H9 (cell line): ENCODE data around the gene CPNE7. TPM values are rescaled to one million over a fixed set of nuclear protein-coding genes. Genes with fewer than 3 reads are reported as not detected.

Experiments used
- DNase-seq: peaks from one replicate; pipeline ENCODE4 v3.0.0-alpha.2; 2017
- H2AFZ ChIP-seq: one replicate; pipeline ENCODE4 v1.6.1; 2013; ENCODE audit warnings: mild to moderate bottlenecking, low read length, control low read depth, moderate library complexity
- H2AK5ac ChIP-seq: 2 replicates; pipeline ENCODE4 v1.6.1; 2013; ENCODE audit warnings: low read length, control low read depth, mixed read lengths; ENCODE audit not compliant: insufficient read length
- H2BK120ac ChIP-seq: one replicate; pipeline ENCODE4 v1.6.1; 2013; ENCODE audit warnings: low read depth, mild to moderate bottlenecking, low read length, control low read depth, inconsistent platforms; ENCODE audit not compliant: poor library complexity, severe bottlenecking
- H2BK12ac ChIP-seq: 2 replicates; pipeline ENCODE4 v1.6.1; 2013; ENCODE audit warnings: low read length, control low read depth, mixed read lengths, low read depth; ENCODE audit not compliant: insufficient read length
- H2BK15ac ChIP-seq: 2 replicates; pipeline ENCODE4 v1.6.1; 2013; ENCODE audit warnings: low read depth, low read length, control low read depth
- H2BK20ac ChIP-seq: one replicate; pipeline ENCODE4 v1.6.1; 2013; ENCODE audit warnings: low read depth, mild to moderate bottlenecking, low read length, control low read depth, inconsistent platforms; ENCODE audit not compliant: poor library complexity, severe bottlenecking
- H2BK5ac ChIP-seq: 2 replicates; pipeline ENCODE4 v1.6.1; 2013; ENCODE audit warnings: low read length, control low read depth, mixed read lengths; ENCODE audit not compliant: insufficient read length
- H3K14ac ChIP-seq: 2 replicates; pipeline ENCODE4 v1.6.1; 2013; ENCODE audit warnings: low read length, control low read depth; ENCODE audit not compliant: insufficient read depth
- H3K18ac ChIP-seq: 2 replicates; pipeline ENCODE4 v1.6.1; 2013; ENCODE audit warnings: low read depth, mild to moderate bottlenecking, mixed read lengths, low read length, control low read depth; ENCODE audit not compliant: insufficient read length
- H3K23ac ChIP-seq: 2 replicates; pipeline ENCODE4 v1.6.1; 2013; ENCODE audit warnings: low read length, control low read depth, mixed read lengths, low read depth; ENCODE audit not compliant: insufficient read length
- H3K23me2 ChIP-seq: 2 replicates; pipeline ENCODE4 v1.6.1; 2013; ENCODE audit warnings: low read depth, mild to moderate bottlenecking, mixed read lengths, low read length, control low read depth; ENCODE audit not compliant: insufficient read length, poor library complexity, severe bottlenecking
- H3K27ac ChIP-seq: 2 replicates; pipeline ENCODE4 v1.5.1; 2013; ENCODE audit warnings: low read length, control low read depth, mixed read lengths, low read depth; ENCODE audit not compliant: insufficient read length
- H3K27me3 ChIP-seq: 2 replicates; pipeline ENCODE4 v1.6.1; 2013; ENCODE audit warnings: low read length, control low read depth, inconsistent platforms; ENCODE audit not compliant: insufficient read depth
- H3K4ac ChIP-seq: 2 replicates; pipeline ENCODE4 v1.6.1; 2013; ENCODE audit warnings: low read depth, mild to moderate bottlenecking, control low read depth, inconsistent platforms, low read length, moderate library complexity
- H3K4me1 ChIP-seq: 2 replicates; pipeline ENCODE4 v1.6.1; 2013; ENCODE audit warnings: low read length, control low read depth, inconsistent platforms; ENCODE audit not compliant: insufficient read depth
- H3K4me2 ChIP-seq: 2 replicates; pipeline ENCODE4 v1.6.1; 2013; ENCODE audit warnings: low read length, control low read depth, mixed read lengths; ENCODE audit not compliant: insufficient read length, insufficient read depth
- H3K56ac ChIP-seq: 2 replicates; pipeline ENCODE4 v1.6.1; 2013; ENCODE audit warnings: low read depth, mild to moderate bottlenecking, mixed read lengths, low read length, control low read depth; ENCODE audit not compliant: insufficient read length
- H3K79me1 ChIP-seq: 2 replicates; pipeline ENCODE4 v1.6.1; 2013; ENCODE audit warnings: low read depth, mild to moderate bottlenecking, moderate library complexity, low read length, control low read depth, inconsistent platforms; ENCODE audit not compliant: insufficient read depth, poor library complexity, severe bottlenecking
- H3K79me2 ChIP-seq: 2 replicates; pipeline ENCODE4 v1.6.1; 2013; ENCODE audit warnings: low read length, control low read depth, inconsistent platforms; ENCODE audit not compliant: insufficient read depth
- H3K9ac ChIP-seq: 2 replicates; pipeline ENCODE4 v1.6.1; 2013; ENCODE audit warnings: low read length, control low read depth, mixed read lengths; ENCODE audit not compliant: insufficient read length; ENCODE audit errors: extremely low read depth
- H3K9me3 ChIP-seq: one replicate; pipeline ENCODE4 v1.6.1; 2013; ENCODE audit warnings: low read depth, low read length, inconsistent platforms; ENCODE audit not compliant: control insufficient read depth
- H3T11ph ChIP-seq: one replicate; pipeline ENCODE4 v1.6.1; 2013; ENCODE audit warnings: mild to moderate bottlenecking, low read length, control low read depth, inconsistent platforms
- H4K20me1 ChIP-seq: one replicate; pipeline ENCODE4 v1.6.1; 2013; ENCODE audit not compliant: control insufficient read depth, insufficient read length, insufficient read depth
- H4K5ac ChIP-seq: 2 replicates; pipeline ENCODE4 v1.6.1; 2013; ENCODE audit warnings: low read depth, mild to moderate bottlenecking, mixed read lengths, low read length, control low read depth; ENCODE audit not compliant: insufficient read length
- H4K8ac ChIP-seq: replicated peaks from 2 replicates; pipeline ENCODE4 v1.6.1; 2013; ENCODE audit warnings: low read length, control low read depth, mixed read lengths, low read depth; ENCODE audit not compliant: insufficient read length
- H4K91ac ChIP-seq: 2 replicates; pipeline ENCODE4 v1.6.1; 2013; ENCODE audit warnings: low read depth, mild to moderate bottlenecking, moderate library complexity, mixed read lengths, low read length, control low read depth; ENCODE audit not compliant: insufficient read length
- H3K27ac Mint-ChIP-seq, 3 experiments: 2 replicates in 2 of 3; 3 replicates in 1 of 3; pipeline ENCODE4 v1.8.0; 2020 to 2021; ENCODE audit warnings: mixed read lengths in 3 of 3, mild to moderate bottlenecking in 1 of 3, moderate library complexity in 1 of 3
- H3K27me3 Mint-ChIP-seq: 2 replicates; pipeline ENCODE4 v1.8.0; 2021; ENCODE audit warnings: low read depth, mild to moderate bottlenecking, moderate library complexity, mixed read lengths
- H3K36me3 Mint-ChIP-seq, 3 experiments: 2 replicates in 2 of 3; 3 replicates in 1 of 3; pipeline ENCODE4 v1.8.0; 2020 to 2021; ENCODE audit warnings: low read depth in 3 of 3, mixed read lengths in 3 of 3; ENCODE audit not compliant: insufficient read depth in 1 of 3
- H3K4me1 Mint-ChIP-seq, 2 experiments: 2 replicates each; pipeline ENCODE4 v1.8.0; 2020; ENCODE audit warnings: mixed read lengths in 2 of 2
- H3K4me3 Mint-ChIP-seq, 2 experiments: 2 replicates in 1 of 2; 3 replicates in 1 of 2; pipeline ENCODE4 v1.8.0; 2020 to 2021; ENCODE audit warnings: mild to moderate bottlenecking in 2 of 2, mixed read lengths in 2 of 2, moderate library complexity in 1 of 2
- H3K9me3 Mint-ChIP-seq, 2 experiments: 2 replicates in 1 of 2; 3 replicates in 1 of 2; pipeline ENCODE4 v1.8.0; 2020; ENCODE audit warnings: mild to moderate bottlenecking in 2 of 2, mixed read lengths in 2 of 2, moderate library complexity in 1 of 2
- CTCF ChIP-seq: fragments of 200-600 bp; sonication (generic); conservative IDR thresholded peaks from 3 replicates; pipeline ENCODE4 v1.8.0; 2021; ENCODE audit warnings: antibody characterized with exemption, mild to moderate bottlenecking
- WGBS: extraction: QIAGEN DNeasy Blood & Tissue Kit; methylation state at CpG from one replicate; pipeline ENCODE4 v1.1.7; 2013; ENCODE audit warnings: missing lambda C conversion rate, low lambda C conversion rate, mixed read lengths; ENCODE audit not compliant: insufficient read length; ENCODE audit errors: extremely low coverage; 5-methylcytosine and 5-hydroxymethylcytosine counted together
- total RNA-seq: library from RNA; stranded (reverse); gene quantifications from 2 replicates; pipeline ENCODE4 v1.2.1, GENCODE V29; 2021

CPNE7 gene
- total RNA-seq, 1 experiment from 2014 or later: 23.4 TPM

GRCh38 chr16:89572485-89573205 is 2.9 kb upstream of the CPNE7 start:
- H2AK5ac ChIP-seq: no peak overlapping the region
- H3K9ac ChIP-seq: no peak overlapping the region
- Mint-ChIP-seq H3K27ac (no peak overlapping the region), H3K9me3 (no peaks in the 10 kb centered on the region), H3K4me3 (peak overlapping the region in 1 of 2 experiments; percentile 64; a peak in 2 of 5 replicates), H3K4me1 (peaks cover 2 to 6% of the 10 kb centered on the region in 2 experiments; a peak in 3 of 4 replicates), H3K36me3 (peaks cover 0 to 3% (median 0%) of the 10 kb centered on the region in 3 experiments; a peak in 2 of 7 replicates), H3K27me3 (peaks cover 48% of the 10 kb centered on the region)
- no peak overlapping the region for H3K14ac ChIP-seq
- peaks cover 3% of the 10 kb centered on the region; the same call in 1 of the 2 replicates for H3K27me3 ChIP-seq
- no peaks in the 10 kb centered on the region for H3K79me2 ChIP-seq
- no peak for TF ChIP-seq CTCF
- H3K18ac ChIP-seq: no peak overlapping the region
- no peak overlapping the region for H4K91ac ChIP-seq
- H2BK120ac ChIP-seq: no peak overlapping the region
- no peaks in the 10 kb centered on the region for H4K20me1 ChIP-seq
- peaks cover 11% of the 10 kb centered on the region for H3K23me2 ChIP-seq
- H3K4me2 ChIP-seq: no peak overlapping the region
- H3T11ph ChIP-seq: no peak overlapping the region
- H2AFZ ChIP-seq: no peak overlapping the region
- H3K56ac ChIP-seq: no peak overlapping the region
- no peaks in the 10 kb centered on the region for H3K79me1 ChIP-seq
- H2BK12ac ChIP-seq: no peak overlapping the region
- H3K9me3 ChIP-seq: no peaks in the 10 kb centered on the region
- H2BK15ac ChIP-seq: no peak overlapping the region
- no peak for DNase-seq
- H2BK20ac ChIP-seq: no peak overlapping the region
- H4K5ac ChIP-seq: no peak overlapping the region
- no peak overlapping the region for H2BK5ac ChIP-seq
- no peak overlapping the region for H3K4ac ChIP-seq
- WGBS: no CpG with 5 or more reads among the region's 19 CpGs
- H3K4me1 ChIP-seq: no peaks in the 10 kb centered on the region
- no peak overlapping the region for H3K23ac ChIP-seq
- H4K8ac ChIP-seq: no peak overlapping the region
- no peak overlapping the region for H3K27ac ChIP-seq
